ENCODE data around the gene MMP24OS.

GRCh38 chr20:35235881-35236280, 42.0 kb downstream of the MMP24OS start:
- TF ChIP-seq, protein P1, sequence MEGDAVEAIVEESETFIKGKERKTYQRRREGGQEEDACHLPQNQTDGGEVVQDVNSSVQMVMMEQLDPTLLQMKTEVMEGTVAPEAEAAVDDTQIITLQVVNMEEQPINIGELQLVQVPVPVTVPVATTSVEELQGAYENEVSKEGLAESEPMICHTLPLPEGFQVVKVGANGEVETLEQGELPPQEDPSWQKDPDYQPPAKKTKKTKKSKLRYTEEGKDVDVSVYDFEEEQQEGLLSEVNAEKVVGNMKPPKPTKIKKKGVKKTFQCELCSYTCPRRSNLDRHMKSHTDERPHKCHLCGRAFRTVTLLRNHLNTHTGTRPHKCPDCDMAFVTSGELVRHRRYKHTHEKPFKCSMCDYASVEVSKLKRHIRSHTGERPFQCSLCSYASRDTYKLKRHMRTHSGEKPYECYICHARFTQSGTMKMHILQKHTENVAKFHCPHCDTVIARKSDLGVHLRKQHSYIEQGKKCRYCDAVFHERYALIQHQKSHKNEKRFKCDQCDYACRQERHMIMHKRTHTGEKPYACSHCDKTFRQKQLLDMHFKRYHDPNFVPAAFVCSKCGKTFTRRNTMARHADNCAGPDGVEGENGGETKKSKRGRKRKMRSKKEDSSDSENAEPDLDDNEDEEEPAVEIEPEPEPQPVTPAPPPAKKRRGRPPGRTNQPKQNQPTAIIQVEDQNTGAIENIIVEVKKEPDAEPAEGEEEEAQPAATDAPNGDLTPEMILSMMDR (IDR thresholded peaks at IDR 0.05) = no peak
- no peak for TF ChIP-seq POLR2A (IDR thresholded peaks at IDR 0.05)
- TF ChIP-seq EP300 (IDR thresholded peaks at IDR 0.05) = no peak

Data from gastroesophageal sphincter (tissue), 3 donors.